Prostate gland (tissue), 2 donors: ENCODE results near the gene EIPR1.

ENCODE experiments used
- POLR2A ChIP-seq: fragments of 450-650 bp; IDR thresholded peaks from one replicate; pipeline ENCODE4 v1.6.1; 2016; ENCODE audit warnings: antibody characterized with exemption, mild to moderate bottlenecking
- TF ChIP-seq, protein P1 (sequence below), 4 experiments: fragments of 200-600 bp in 2 of 4; fragments of 450-650 bp in 2 of 4; sonication (generic) in 2 of 4; IDR thresholded peaks; 1 replicate in 3 of 4; 2 replicates in 1 of 4; pipeline ENCODE4 v1.5.1; 2016 to 2019; ENCODE audit warnings: antibody characterized with exemption in 4 of 4, mild to moderate bottlenecking in 2 of 4, moderate library complexity in 2 of 4

DNA sequence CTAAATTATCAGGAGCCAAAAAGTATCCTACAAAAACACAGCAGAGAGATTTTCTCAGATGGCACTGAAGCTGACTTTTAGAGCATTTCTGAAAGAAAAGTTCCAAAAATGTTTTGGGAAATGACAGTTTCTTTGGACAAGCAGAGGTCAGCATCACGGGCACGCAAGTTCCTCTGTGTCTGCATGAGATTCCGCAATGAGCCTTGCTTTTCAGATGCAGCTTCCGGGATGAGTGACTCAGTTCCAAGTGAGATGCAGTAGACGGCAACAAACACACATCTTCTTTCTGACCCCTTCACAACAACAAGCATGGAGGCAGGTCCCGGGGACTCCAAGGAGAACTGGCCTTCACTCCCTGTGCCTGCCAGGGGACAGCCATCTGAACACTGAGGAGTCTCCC is 76.6 kb downstream of the EIPR1 start:
- TF ChIP-seq POLR2A = no peak
- TF ChIP-seq, protein P1, sequence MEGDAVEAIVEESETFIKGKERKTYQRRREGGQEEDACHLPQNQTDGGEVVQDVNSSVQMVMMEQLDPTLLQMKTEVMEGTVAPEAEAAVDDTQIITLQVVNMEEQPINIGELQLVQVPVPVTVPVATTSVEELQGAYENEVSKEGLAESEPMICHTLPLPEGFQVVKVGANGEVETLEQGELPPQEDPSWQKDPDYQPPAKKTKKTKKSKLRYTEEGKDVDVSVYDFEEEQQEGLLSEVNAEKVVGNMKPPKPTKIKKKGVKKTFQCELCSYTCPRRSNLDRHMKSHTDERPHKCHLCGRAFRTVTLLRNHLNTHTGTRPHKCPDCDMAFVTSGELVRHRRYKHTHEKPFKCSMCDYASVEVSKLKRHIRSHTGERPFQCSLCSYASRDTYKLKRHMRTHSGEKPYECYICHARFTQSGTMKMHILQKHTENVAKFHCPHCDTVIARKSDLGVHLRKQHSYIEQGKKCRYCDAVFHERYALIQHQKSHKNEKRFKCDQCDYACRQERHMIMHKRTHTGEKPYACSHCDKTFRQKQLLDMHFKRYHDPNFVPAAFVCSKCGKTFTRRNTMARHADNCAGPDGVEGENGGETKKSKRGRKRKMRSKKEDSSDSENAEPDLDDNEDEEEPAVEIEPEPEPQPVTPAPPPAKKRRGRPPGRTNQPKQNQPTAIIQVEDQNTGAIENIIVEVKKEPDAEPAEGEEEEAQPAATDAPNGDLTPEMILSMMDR (IDR thresholded peaks at IDR 0.05) = no peak
